ENCODE results near the gene FFAR1.
"Not testable (repeated sequence)": the region's sequence is repeated elsewhere in the genome, so short reads cannot be mapped to it uniquely, and the experiment has no call there.

The FFAR1 gene

DNA sequence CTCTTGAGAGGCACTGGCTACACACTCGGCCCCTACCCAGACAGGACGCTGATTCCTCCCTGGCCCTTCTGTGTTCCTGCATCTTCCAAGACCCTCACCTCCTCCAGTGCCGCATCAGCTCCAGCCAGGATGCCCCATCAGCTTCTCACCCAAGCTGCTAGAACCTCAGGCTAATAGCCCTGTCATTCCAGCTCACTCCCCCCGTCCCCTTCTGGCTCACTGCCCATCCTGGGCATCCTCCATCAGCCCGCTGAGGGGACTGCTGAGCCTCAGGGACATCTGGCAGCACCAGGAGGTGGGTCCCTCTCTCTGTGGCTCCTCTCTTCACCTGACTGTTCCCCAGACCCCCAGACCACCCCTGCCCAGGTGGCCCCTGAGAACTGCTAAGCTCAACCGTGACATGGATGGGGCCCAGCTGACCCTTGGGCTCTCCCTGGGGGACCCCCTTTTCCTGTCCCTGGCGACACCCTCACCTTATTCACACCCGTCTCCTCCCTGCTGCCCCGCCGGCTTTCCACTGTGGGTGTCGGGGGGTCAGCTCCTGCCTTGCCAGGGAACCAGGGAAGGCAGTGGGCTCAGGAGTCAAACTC is 15.4 kb downstream of the FFAR1 start:
- DNase-seq = no peak

DNA sequence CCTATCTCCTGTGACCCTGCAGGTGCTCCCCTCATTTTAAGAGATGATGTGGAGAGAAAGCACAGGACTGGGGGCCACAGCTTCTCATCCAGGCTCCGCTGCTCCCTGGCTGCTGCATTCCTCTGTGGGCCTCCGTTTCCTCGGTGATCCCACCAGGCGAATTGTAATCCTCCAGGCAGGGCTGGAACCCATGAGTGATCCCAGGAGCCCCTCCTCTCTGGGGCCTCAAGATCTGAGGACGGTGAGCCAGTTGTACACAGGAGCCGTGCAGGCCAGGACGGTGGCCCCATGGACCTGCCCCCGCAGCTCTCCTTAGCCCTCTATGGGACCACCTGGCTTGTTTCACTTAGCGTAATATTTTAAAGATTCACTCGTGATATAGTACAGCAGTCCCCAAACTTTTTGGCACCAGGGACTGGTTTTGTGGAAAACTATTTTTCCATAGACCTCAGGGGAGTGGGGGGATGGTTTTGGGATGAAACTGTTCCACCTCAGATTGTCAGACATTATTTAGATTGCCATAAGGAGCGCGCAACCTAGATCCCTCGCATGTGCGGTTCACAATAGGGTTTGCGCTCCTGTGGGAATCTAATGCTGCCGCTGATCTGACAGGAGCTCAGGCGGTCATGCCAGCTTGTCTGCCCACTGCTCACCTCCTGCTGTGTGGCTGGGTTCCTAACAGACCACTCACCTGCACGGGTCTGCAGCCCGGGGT is 16.2 kb downstream of the FFAR1 start:
- no peak for DNase-seq

DNA sequence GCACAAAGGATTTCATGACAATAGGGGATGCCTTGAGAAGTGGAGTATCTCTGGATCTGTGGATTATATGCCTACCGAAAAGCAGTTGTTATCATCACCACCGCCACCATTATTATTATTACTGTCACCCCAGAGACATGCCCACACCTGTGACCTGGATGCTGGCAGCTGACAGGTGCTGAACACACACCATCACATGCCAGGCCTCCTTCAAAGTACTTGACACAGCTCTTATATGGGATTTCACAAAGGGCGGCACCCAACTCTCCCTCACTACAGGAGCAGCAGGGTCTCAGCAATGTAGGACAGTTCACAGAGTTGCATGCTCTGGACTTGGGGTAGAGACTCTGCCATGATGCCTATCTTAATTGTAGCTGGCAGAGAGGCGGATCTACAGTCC is 17.6 kb downstream of the FFAR1 start:
- no peak for DNase-seq

GRCh38 chr19:35368378-35368777 is 20.7 kb downstream of the FFAR1 start:
- DNase-seq = no peak

GRCh38 chr19:35369522-35369921 is 21.8 kb downstream of the FFAR1 start:
- DNase-seq = no peak

DNA sequence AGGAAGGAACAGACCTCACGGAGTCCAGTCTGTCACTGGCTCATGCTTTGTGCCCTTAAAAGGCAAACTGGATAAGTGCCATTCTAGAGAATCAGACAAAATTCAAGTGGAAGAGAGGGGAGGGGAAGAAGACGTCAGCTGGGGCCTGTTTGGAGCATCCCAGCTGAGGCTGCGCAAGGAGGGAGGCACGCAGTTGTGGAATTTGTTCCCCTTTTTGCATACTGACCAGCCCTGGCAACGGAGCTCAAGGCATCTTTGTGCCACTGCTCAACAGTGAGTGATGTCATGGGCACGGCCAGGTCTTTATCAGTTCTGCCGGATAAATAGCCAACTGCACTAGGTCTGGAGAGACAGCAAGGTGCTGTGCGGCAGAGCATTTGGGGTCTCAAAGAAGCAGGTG is 23.0 kb downstream of the FFAR1 start, which contains the start of gene GPR42:
GPR42 (plus strand) TSS at position 347 of the 400 bp plus-strand sequence. CDS start 292 bp downstream, outside the sequence.
- DNase-seq = no peak

DNA sequence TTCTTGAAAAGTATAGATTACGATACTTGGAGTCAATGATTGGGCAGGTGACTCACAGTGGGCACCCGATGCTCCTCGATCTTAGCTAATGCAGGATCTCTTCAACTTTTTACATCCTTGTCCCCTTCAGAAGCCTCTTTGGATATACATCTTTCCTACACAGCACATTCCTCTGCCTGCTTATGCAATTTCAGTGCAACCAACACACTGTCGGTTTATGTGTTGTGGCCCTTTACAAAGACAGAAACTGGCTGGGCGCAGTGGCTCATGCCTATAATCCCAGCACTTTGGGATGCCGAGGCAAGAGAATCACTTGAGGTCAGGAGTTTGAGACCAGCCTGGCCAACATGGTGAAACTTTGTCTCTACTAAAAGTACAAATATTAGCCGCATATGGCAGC is 25.8 kb downstream of the FFAR1 start:
- no peak for DNase-seq

DNA sequence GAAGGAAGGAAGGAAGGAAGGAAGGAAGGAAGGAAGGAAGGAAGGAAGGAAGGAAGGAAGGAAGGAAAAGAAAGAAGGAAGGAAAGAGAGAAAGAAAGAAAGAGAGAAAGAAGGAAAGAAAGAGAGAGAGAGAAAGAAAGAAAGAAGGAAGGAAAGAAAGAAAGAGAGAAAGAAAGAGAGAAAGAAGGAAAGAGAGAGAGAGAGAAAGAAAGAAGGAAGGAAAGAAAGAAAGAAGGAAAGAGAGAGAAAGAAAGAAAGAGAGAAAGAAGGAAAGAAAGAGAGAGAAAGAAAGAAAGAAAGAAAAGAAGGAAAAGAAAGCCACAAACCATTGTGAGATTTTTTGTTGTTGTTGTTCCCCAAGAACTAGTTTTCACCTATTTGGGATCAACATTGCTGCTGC is 26.3 kb downstream of the FFAR1 start:
- not testable (repeated sequence) for DNase-seq

- no peak for DNase-seq
Observed at GRCh38 chr19:35375505-35376307, 28.0 kb downstream of the FFAR1 start.

GRCh38 chr19:35377656-35378055 is 30.0 kb downstream of the FFAR1 start:
- DNase-seq = no peak

DNA sequence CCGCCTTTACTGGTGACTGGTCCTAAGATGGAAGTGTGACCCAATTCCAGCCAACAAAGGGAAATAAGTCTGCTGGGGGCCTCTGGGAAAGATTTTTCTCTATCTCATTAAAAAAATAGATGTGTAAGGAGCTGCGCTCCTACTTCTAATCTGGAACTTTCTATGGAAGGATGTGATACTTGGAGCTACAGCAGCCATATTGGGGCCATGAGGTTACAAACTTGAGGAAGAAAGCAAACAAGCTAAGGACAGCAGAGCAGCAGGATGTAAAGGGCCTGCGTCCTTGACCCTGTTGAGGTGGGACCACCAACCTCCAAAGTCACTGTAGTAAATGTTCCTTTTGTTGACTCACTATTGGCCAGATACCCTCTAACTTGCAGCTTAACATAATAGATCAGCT is 30.7 kb downstream of the FFAR1 start:
- DNase-seq = no peak

DNA sequence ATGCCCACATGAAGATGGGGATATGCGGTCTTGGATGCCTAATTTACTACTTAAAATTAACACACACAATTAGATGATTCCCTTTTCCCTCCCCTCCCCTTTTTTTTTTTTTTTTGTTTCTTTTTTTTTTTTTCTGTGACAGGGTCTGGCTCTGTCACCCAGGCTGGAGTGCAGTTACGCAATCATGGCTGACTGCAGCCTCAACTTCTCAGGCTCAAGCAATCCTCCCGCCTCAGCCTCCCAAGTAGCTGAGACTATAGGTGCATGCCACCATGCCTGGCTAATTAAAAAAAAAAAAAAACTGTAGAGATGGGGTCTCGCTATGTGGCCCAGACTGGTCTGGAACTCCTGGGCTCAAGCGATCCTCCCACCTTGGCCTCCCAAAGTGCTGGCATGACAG is 31.8 kb downstream of the FFAR1 start:
- not testable (repeated sequence) for DNase-seq

GRCh38 chr19:35379992-35380391 is 32.3 kb downstream of the FFAR1 start:
- DNase-seq = no peak

GRCh38 chr19:35380450-35381124 is 32.9 kb downstream of the FFAR1 start:
- no peak for DNase-seq

- no peak for DNase-seq
Observed at GRCh38 chr19:35381318-35381717, 33.6 kb downstream of the FFAR1 start.

- no peak for DNase-seq
Observed at GRCh38 chr19:35381926-35382325, 34.2 kb downstream of the FFAR1 start.

DNA sequence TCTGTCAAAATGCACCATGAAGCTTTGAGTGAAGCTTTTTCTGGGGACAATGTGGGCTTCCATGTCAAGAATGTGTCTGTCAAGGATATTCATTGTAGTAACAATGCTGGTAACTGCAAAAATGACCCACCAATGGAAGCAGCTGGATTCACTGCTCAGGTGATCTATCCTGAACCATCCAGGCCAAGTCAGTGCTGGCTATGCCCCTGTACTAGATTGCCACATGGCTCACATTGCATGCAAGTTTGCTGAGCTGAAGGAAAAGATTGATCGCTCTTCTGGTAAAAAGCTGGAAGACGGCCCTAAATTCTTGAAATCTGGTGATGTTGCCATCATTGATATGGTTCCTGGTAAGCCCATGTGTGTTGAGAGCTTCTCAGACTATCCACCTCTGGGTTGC is 35.8 kb downstream of the FFAR1 start:
- DNase-seq = no peak

- no peak for DNase-seq
Observed at GRCh38 chr19:35388277-35389054, 40.8 kb downstream of the FFAR1 start.

DNA sequence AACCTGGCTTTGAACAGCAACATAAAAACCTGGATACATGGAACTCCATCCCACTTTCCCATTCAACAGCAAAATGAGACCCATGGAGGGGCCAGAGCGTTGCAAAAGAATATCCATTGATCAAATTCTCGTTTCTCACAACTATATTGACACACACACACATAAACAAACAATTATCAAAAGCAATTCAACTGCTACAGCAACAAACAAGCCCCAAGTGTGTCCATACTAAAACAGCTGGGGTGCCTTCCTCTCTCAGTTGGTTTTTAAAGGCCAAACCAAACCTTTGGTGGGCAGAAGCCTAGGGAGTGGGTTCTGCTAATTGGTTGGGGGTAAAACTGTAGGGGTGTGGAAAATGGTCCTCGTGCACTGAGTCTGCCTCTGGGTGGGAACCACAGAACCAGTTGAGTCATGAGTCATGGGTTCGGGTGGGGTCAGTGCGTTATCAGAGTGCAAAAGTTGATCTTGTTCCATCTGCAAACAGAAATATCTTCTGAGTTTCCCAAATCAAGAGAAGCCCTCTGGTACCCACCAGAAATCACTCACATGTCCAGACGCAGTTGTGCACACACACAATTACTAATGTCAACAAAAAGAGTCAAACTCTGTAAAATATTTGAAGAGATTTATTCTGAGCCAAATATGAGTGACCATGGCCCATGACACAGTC is 41.6 kb downstream of the FFAR1 start:
- no peak for DNase-seq

DNA sequence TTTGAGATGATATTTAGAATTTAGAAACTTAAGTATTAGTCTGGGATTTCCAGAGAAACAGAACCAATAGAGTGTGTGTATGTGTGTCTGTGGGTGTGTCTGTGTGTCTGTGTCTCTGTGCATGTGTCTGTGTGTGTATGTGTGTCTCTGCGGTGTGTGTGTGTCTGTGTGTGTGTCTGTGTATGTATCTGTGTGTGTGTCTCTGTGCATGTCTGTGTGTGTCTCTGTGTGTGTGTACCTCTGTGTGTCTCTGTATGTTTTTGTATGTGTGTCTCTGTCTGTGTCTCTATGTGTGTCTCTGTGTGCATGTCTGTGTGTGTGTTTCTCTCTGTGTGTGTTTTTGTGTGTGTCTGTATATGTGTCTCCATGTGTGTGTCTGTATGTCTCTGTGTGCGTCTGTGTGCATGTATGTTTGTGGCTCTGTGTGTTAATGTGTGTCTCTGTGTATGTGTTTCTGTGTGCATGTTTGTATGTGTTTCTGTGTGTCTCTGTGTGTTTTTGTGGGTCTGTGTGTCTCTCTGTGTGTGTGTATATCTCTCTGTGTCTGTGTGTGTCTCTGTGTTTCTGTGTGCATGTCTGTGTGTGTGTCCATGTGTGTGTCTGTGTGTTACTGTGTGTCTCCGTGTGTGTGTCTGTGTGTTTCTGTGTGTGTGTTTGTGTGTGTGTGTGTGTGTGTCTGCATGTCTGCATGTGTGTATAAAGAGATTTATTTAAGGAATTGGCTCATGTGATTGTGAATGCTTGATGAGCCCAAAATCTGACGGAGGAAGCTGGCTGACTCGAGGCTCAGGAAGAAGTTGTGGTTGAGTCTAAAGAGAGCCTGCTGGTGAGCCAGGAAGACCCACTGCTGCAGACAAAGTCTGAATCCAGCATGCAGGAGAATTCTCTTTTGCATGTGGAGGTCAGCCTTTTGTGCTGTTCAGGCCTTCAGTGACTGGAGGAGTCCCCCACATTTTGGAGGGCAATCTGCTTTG is 45.3 kb downstream of the FFAR1 start:
- DNase-seq = no peak

Data from femur (tissue), 1 donor.